GM23248 (cell line): ENCODE results near the gene BLVRA. TPM values are rescaled to one million over a fixed set of nuclear protein-coding genes. Genes with fewer than 3 reads are reported as not detected.

Source experiments
- DNase-seq: peaks from one replicate; pipeline ENCODE4 v3.0.0-alpha.2; 2015
- H2AFZ ChIP-seq: fragments of 200-600 bp; sonication (generic); 2 replicates; pipeline ENCODE4 v1.6.1; 2016; ENCODE audit warnings: antibody characterized with exemption
- H3F3A ChIP-seq: fragments of 200-600 bp; sonication (generic); 2 replicates; pipeline ENCODE4 v1.6.1; 2016; ENCODE audit warnings: mild to moderate bottlenecking, antibody characterized with exemption, mixed run types; ENCODE audit not compliant: insufficient read depth
- H3K27ac ChIP-seq: fragments of 200-600 bp; sonication (generic); 2 replicates; pipeline ENCODE4 v1.5.1; 2016; ENCODE audit warnings: mild to moderate bottlenecking
- H3K27me3 ChIP-seq: fragments of 200-600 bp; sonication (generic); replicated peaks from 2 replicates; pipeline ENCODE4 v1.6.1; 2016; ENCODE audit warnings: mild to moderate bottlenecking; ENCODE audit not compliant: insufficient read depth
- H3K36me3 ChIP-seq: fragments of 200-600 bp; sonication (generic); 2 replicates; pipeline ENCODE4 v1.6.1; 2016; ENCODE audit warnings: low read depth, mild to moderate bottlenecking
- H3K4me1 ChIP-seq: fragments of 200-600 bp; sonication (generic); 2 replicates; pipeline ENCODE4 v1.6.1; 2016; ENCODE audit warnings: mild to moderate bottlenecking; ENCODE audit not compliant: insufficient read depth
- H3K4me2 ChIP-seq: fragments of 200-600 bp; sonication (generic); one replicate; pipeline ENCODE4 v1.6.1; 2016; ENCODE audit warnings: mild to moderate bottlenecking; ENCODE audit not compliant: unreplicated experiment
- H3K4me3 ChIP-seq: fragments of 200-600 bp; sonication (generic); 2 replicates; pipeline ENCODE4 v1.5.1; 2016; ENCODE audit warnings: mild to moderate bottlenecking
- H3K79me2 ChIP-seq: fragments of 200-600 bp; sonication (generic); 2 replicates; pipeline ENCODE4 v1.6.1; 2016; ENCODE audit warnings: mild to moderate bottlenecking; ENCODE audit not compliant: insufficient read depth
- H3K9ac ChIP-seq: fragments of 200-600 bp; sonication (generic); 2 replicates; pipeline ENCODE4 v1.6.1; 2016; ENCODE audit warnings: mild to moderate bottlenecking
- H3K9me2 ChIP-seq: fragments of 200-600 bp; sonication (generic); 2 replicates; pipeline ENCODE4 v1.6.1; 2016; ENCODE audit warnings: mixed run types, mild to moderate bottlenecking, moderate library complexity; ENCODE audit not compliant: insufficient read depth
- H3K9me3 ChIP-seq: fragments of 200-600 bp; sonication (generic); one replicate; pipeline ENCODE4 v1.6.1; 2017; ENCODE audit warnings: low read depth
- H4K20me1 ChIP-seq: fragments of 200-600 bp; sonication (generic); 2 replicates; pipeline ENCODE4 v1.6.0; 2016; ENCODE audit not compliant: insufficient read depth
- EZH2 ChIP-seq: fragments of 200-600 bp; sonication (generic); IDR thresholded peaks from 2 replicates; pipeline ENCODE4 v1.6.1; 2018; ENCODE audit warnings: antibody characterized with exemption, mild to moderate bottlenecking; ENCODE audit not compliant: insufficient read depth, poor library complexity, severe bottlenecking
- EZH2phosphoT487 ChIP-seq: fragments of 200-600 bp; sonication (generic); IDR thresholded peaks from 2 replicates; pipeline ENCODE4 v1.6.1; 2018; ENCODE audit warnings: antibody characterized with exemption, moderate library complexity, mild to moderate bottlenecking, low read depth; ENCODE audit not compliant: insufficient read depth
- WGBS, 2 experiments: methylation state at CpG; one replicate each; pipeline ENCODE4 v1.1.6; 2015 to 2017; ENCODE audit warnings: low lambda C conversion rate in 2 of 2, low coverage in 1 of 2; ENCODE audit errors: missing lambda C conversion rate in 2 of 2; 5-methylcytosine and 5-hydroxymethylcytosine counted together
- in situ Hi-C: fragments of 300-500 bp; cut with MboI; formaldehyde crosslinking; loops from 2 replicates; pipeline ENCODE4 v1.15.0; 2020
- polyA plus RNA-seq: library from polyadenylated mRNA; unstranded; fragments of >200 nt; fragmentation: Nextera tagmentation; extraction: Ambion mirVana; gene quantifications from 2 replicates; pipeline ENCODE4 v1.2.1, GENCODE V29; 2016
- total RNA-seq: library from RNA; depleted of rRNA; stranded (reverse); fragments of >200 nt; shearing (Covaris generic); gene quantifications from 2 replicates; pipeline ENCODE4 v1.2.3, GENCODE V29; 2014; rRNA removed

The BLVRA gene
- total and polyA plus RNA-seq, 2 experiments from 2014 or later: 14.7 to 47.0 TPM

DNA sequence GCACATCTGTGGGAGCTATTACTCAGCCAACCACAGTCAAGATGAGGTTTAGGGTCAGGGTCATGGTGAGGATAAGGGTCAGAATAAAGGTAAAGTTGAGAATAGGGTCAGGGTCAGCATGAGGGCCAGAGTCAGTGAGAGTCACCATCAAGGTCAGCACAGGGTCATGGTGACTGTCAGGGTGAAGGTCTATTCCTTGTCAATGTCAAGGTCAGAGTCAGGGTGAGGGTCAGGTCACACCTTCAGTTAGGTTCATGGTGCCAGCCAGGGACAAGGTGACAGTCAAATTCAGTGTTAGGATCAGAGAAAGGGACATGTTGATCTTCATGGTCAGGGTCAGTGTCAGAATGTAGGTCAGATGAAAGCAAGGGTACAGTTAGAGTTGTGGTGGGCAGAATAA, 96.7 kb downstream of the BLVRA start:
- Histone ChIP-seq H3K27ac (no peak overlapping the region), H3F3A (no peaks in the 10 kb centered on the region), H3K9me3 (no peaks in the 10 kb centered on the region), H3K4me2 (no peak overlapping the region), H4K20me1 (no peaks in the 10 kb centered on the region), H3K4me1 (no peaks in the 10 kb centered on the region), H2AFZ (no peak overlapping the region), H3K9ac (no peak overlapping the region), H3K36me3 (no peaks in the 10 kb centered on the region), H3K9me2 (no peaks in the 10 kb centered on the region; the same call in 1 of the 2 replicates), H3K4me3 (no peak overlapping the region), H3K79me2 (no peaks in the 10 kb centered on the region), H3K27me3 (no peaks in the 10 kb centered on the region)
- in situ Hi-C loops: no loop called here
- DNase-seq: no peak
- TF ChIP-seq EZH2 (no peak), EZH2phosphoT487 (no peak)

DNA sequence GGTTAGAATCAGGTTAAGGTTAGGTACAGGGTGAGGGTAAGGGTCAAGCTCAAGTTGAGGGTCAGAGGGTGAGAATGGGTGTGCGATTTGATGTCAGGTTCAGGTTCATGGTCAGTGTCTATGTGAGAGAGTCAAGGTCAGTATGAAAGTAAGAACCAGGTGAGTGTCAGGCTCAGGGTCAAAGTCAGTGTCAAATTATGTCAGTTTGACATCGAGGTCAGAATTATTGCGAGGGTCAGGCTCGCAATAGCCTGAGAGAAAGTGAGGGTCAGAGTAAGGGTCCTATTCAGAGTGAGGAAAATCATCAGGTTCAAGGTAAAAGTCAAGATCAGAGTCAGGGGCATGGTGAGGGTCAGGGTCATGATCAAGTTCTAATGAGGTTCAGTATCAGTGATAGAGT, 97.8 kb downstream of the BLVRA start:
- Histone ChIP-seq H3F3A (no peaks in the 10 kb centered on the region), H3K9me2 (no peaks in the 10 kb centered on the region; the same call in 1 of the 2 replicates), H3K4me2 (no peak overlapping the region), H3K9me3 (no peaks in the 10 kb centered on the region), H3K36me3 (no peaks in the 10 kb centered on the region), H3K9ac (no peak overlapping the region), H3K79me2 (no peaks in the 10 kb centered on the region), H4K20me1 (no peaks in the 10 kb centered on the region), H2AFZ (no peak overlapping the region), H3K27ac (no peak overlapping the region), H3K27me3 (no peaks in the 10 kb centered on the region), H3K4me1 (no peaks in the 10 kb centered on the region), H3K4me3 (no peak overlapping the region)
- no peak for TF ChIP-seq EZH2
- TF ChIP-seq EZH2phosphoT487: no peak
- in situ Hi-C loops: no loop called here
- DNase-seq: no peak
- 94% methylated on average over 4 of the region's 4 CpGs for WGBS, 2 experiments

Other genes starting within 250 kb of the BLVRA start
- 132 and 137 TPM in 2 replicates for gene STK17A, start 175.6 kb upstream of the BLVRA start, total RNA-seq
- 102 TPM in 2 replicates for gene STK17A, start 175.6 kb upstream of the BLVRA start, polyA plus RNA-seq
- 26.1 and 53.4 TPM in 2 replicates for gene COA1, start 29.2 kb upstream of the BLVRA start, total RNA-seq
- gene COA1, start 29.2 kb upstream of the BLVRA start, polyA plus RNA-seq: 54.3 and 59.5 TPM in 2 replicates
- gene MRPS24, start 110.8 kb downstream of the BLVRA start, total RNA-seq: 79.3 and 113 TPM in 2 replicates
- gene MRPS24, start 110.8 kb downstream of the BLVRA start, polyA plus RNA-seq: 163 and 166 TPM in 2 replicates
- gene URGCP, start 147.9 kb downstream of the BLVRA start, total RNA-seq: 29.6 and 36.8 TPM in 2 replicates
- gene URGCP, start 147.9 kb downstream of the BLVRA start, polyA plus RNA-seq: 25.9 and 26.5 TPM in 2 replicates
- 21.7 and 33.0 TPM in 2 replicates for gene UBE2D4, start 167.8 kb downstream of the BLVRA start, total RNA-seq
- 20.5 and 22.0 TPM in 2 replicates for gene UBE2D4, start 167.8 kb downstream of the BLVRA start, polyA plus RNA-seq
- not detected in 2 replicates for gene SPDYE1, start 239.2 kb downstream of the BLVRA start, total RNA-seq
- 0.28 and 0.60 TPM in 2 replicates for gene SPDYE1, start 239.2 kb downstream of the BLVRA start, polyA plus RNA-seq